HG02798 (cell line): ENCODE results near the gene TMEM225B.
"Not testable (repeated sequence)": the region's sequence is repeated elsewhere in the genome, so short reads cannot be mapped to it uniquely, and the experiment has no call there.

Experiments
- ATAC-seq: cut with Tn5 transposase; IDR thresholded peaks from one replicate; pipeline ENCODE4 v1.9.1; 2021; ENCODE audit warnings: mild to moderate bottlenecking; ENCODE audit not compliant: unreplicated experiment, poor library complexity

Gene TMEM225B

GRCh38 chr7:99576251-99576650 is 21.8 kb upstream of the TMEM225B start:
- no peak for ATAC-seq

DNA sequence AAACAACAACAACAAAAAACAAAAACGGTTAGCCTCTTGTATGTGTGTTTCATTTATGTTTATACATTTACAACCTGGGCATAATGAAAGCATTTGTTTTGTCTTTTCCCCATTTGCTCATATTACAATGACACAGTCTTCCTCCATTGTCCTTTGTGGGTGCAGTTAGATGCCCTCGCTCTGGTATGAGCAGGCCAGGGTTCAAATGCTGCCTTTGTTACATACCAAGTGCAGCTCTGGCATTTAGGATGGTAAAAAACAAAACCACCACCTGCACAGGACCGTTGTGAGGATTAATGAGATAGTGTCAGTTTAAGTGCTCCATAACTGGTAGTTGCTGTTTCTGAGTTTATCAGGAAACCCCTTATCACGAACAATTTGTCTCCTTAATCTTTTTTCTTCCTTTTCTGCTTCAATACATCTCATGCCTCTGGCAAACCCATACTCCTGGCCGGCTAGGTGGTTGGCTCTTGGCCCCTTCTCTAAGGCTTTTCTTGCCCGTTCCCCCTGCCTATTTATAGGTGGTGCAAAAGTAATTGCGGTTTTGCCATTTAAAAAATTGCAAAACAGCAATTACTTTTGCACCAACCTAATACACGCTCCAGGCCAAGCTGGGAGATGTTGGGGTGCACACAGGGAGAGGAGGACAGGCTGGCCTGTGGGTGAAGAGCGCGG is 18.6 kb upstream of the TMEM225B start:
- ATAC-seq, result no peak

- ATAC-seq, result no peak
Observed at GRCh38 chr7:99579956-99580777, 17.9 kb upstream of the TMEM225B start.

DNA sequence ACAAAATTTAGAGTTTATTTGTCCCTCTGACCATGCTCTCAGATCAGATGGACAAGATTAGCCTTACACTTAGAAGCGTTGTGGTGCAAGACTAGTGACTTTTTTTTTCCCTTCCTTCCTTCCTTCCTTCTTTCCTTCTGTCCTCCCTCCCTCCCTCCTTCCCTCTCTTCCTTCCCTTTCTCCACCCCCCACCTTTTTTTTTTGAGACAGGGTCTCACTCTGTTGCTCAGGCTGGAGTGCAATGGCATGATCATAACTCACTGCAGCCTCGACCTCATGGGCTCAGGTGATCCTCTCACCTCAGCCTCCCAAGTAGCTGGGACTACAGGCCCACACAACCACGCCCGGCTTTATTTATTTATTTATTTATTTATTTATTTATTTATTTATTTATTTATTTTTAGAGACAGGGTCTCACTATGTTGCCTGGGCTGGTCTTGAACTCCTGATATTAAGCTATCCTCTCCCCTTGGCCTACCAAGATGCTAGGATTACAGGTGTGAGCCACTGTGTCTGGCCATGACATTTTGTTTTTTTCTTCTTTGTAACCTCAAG is 17.2 kb upstream of the TMEM225B start:
- not testable (repeated sequence) for ATAC-seq

- ATAC-seq, result no peak
Observed at GRCh38 chr7:99588868-99589267, 9.2 kb upstream of the TMEM225B start.

DNA sequence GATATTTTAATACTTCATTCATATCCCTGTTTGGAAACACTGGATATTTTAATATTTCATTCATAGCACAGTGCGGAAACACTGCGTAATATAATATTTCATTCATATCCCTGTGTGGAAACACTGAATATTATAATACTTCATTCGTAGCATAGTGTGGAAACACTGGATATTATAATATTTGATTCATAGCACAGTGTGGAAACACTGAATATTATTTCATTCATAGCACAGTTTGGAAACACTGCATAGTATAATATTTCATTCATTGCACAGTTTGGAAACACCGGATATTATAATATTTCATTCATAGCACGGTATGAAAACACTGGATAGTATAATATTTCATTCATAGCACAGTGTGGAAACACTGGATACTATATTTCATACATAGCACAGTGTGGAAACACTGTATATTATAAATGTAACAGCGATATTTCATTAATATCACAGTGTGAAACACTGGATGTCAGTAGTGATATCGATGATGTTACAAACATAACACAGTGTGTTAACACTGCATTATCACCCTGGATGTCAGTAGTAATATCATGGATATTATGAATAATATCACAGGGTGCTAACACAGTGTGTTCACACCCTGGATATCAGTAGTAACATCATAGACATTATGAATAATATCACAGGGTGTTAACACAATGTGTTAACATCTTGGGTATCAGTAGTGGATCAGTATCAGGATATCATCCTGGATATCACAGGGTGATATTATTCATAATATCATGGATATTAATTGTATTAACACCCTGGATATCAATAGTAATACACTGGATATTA is 2.9 kb upstream of the TMEM225B start:
- ATAC-seq, result no peak

- no peak for ATAC-seq
Observed at GRCh38 chr7:99596408-99596955, 1.6 kb upstream of the TMEM225B start.

DNA sequence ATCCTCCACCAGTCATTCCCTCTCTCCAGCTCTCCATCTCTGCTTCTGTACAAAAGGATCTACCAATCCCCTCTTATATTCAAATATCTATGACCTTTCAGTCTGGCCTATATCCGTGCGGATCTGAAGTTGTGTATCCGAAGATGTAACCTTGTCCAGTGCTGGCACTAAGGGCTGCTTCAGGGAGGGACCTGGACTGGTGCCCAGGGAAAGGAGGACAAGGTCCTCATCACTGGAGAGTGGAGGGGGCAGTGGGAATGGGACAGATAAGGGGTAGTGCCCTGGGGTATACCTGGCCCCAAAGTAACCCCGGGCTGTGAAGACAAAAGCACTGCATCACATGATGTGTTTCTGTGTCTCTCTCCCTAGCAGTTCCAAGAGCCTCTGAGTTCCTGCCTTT is 1.8 kb downstream of the TMEM225B start:
- no peak for ATAC-seq

DNA sequence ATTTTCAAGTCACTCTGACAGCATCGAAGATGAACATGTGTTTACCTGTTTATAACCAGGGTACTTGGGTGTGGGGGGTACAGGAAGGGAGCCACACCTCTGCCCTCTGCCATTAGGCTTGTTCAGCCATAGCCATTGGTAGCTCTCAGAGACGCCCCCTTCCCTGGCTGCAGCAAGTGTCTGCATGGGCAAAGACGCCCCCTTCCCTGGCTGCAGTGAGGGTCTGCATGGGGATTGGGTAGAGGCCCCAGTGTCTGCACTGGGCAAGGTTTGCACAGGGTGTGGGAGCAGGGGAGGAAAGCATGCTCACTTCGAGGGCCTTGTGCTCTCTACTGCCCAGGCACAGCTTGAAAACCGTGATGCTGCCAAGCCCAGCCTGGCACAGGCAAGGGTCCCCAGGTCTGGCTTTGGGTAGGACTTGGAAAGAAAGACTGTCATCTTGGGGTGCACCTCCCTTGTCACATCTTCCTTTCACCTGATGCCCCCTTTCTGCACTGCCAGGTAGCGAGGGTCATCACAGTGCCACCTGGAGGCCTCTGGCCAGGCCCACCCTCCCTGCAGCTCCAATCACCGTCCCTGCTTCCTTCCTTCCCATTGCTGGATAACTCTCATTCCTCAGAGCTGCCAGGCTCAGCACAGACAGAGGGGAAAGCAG is 3.7 kb downstream of the TMEM225B start:
- ATAC-seq, result no peak

DNA sequence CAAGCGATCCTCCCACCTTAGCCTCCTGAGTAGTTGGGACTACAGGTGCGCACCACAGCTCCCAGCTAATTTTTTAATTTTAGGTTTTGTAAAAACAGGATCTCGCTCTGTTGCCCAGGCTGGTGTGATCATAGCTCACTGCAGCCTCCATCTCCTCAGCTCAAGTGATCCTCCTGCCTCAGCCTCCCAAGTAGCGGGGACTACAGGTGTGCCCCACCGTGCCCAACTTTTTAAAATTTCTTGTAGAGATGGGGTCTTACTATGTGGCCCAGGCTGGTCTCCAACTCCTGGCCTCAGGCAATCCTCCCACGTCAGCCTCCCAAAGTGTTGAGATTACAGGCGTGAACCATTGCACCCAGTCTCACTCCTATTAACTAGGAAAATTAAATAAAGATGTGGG is 7.5 kb downstream of the TMEM225B start:
- ATAC-seq, result no peak

DNA sequence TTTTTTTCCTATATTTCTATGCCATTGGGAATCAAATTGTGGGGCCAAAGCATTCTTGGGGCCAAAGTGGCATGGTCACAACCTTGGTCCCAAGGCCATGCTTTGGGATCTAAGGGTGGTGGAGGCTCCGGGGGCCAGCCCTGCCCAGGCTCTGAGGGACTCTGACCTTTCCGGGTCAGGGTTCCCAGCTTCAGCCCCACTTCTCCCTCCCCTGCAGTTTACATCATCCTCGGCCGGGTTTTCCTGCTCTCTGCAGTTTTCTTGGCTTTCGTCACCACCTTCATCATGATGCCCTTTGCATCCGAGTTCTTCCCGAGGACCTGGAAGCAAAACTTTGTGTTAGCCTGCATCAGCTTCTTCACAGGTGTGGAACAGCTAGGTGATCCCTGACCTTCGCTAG is 8.5 kb downstream of the TMEM225B start:
- ATAC-seq, result no peak

DNA sequence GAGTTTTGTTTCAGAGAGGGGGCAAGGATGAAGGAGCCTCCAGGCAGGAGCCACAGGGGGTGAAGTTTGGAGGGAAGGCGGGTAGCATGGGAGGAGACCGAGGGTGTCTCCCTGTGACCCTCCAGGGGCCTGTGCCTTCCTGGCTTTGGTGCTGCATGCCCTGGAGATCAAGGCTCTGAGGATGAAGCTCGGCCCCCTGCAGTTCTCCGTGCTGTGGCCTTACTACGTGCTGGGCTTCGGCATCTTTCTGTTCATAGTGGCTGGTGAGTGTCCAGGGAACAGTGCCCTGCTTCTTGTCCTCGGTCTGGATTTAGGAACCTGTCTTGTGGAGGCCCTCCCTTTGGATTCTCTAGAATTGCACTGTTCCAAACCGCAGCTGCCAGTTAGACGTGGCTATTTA is 9.5 kb downstream of the TMEM225B start:
- ATAC-seq, result no peak

- ATAC-seq, result no peak
Observed at GRCh38 chr7:99614495-99614894, 16.4 kb downstream of the TMEM225B start.

DNA sequence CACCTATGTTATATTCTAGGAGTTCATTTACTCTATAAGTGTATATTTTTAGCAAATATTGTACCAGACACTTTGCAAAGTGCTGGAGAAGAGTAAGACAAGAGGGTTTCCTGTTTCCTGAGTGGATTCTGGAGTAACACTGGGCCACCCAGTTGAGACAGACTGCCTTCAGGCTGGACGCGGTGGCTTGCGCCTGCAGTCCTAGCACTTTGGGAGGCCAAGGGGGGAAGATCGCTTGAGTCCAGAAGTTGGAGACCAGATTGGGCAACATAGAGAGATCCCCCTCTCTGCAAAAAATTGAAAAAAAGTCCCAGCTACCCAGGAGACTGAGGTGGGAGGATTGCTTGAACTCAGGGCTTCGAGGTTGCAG is 17.9 kb downstream of the TMEM225B start:
- ATAC-seq, result no peak

DNA sequence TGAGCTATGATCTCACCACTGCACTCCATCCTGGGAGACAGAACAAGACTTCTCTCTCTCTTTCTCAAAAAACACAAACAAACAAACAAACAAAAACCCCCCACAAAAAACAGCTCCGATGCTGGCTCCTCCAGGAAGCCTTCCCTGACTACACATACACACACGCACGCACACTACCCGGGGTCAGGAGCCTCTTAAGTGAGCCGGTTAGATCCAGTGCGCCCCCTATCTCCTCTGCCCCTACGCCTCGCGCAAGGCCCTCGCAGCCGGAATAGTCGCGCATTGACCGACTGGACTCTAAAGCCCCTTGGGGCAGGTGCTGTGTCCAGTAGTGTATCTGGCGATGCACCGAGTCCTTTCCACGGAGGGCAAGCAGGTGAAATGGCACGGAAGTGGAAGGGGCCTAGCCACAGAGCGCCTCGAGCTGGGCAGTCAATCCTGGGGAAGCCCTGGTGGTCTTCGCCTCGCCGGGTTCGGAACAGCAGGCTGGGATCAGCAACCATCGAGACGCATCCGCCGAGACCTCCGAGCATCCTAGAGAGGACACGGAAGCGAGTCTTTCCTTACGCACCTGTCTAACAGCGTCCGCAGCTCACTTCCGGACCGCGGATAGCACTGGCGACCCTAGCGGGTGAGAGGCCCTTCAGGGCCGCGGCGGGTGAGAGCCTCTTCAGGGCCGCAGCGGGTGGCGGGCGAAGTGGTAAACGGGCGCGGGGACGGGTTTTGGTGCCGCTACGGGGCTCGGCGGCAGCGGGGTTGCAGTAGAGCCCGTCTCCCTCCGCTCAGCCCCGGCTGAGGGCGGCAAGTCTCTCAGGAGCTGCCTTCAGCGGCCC is 18.5 kb downstream of the TMEM225B start, which contains the start of gene ZSCAN25:
TSS of gene ZSCAN25 (plus strand) at position 588 of the 833 bp plus-strand sequence. CDS start 2,661 bp downstream, outside the sequence.
- peak; percentile 94 for ATAC-seq

- ATAC-seq, result no peak
Observed at GRCh38 chr7:99617192-99617781, 19.2 kb downstream of the TMEM225B start.

DNA sequence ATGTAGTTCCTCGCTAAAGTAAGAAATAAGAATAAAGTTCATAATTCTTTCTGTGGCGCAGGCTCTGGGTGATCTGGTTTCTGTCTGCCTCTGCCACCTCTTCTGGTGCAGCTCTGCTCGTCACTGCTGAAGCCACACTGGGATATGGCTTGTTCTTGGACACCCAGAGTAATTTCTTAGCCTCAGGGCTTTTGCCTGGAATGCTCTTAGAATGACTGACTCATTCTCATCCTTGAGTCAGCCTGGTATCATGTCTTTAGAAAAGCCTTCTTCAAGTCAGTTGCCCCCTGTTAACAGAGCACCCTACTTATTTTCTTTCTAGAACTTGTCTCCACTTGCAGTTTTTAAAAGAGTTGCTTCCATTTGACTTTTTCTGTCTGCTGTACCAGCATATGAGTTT is 20.7 kb downstream of the TMEM225B start:
- ATAC-seq, result no peak

GRCh38 chr7:99619571-99620130 is 21.6 kb downstream of the TMEM225B start:
- ATAC-seq, result no peak
